Thoracic aorta (tissue), 2 donors: Measurements from ENCODE around the gene ATP6V0A4. TPM values are rescaled to one million over a fixed set of nuclear protein-coding genes. Genes with fewer than 3 reads are reported as not detected.

Source experiments
- ATAC-seq: fragments of 150-250 bp; one replicate; pipeline ENCODE4 v1.8.0; 2017; ENCODE audit warnings: low read depth; ENCODE audit not compliant: insufficient number of reproducible peaks, low FRiP score
- DNase-seq: peaks from one replicate; pipeline ENCODE4 v3.0.0-alpha.2; 2020; ENCODE audit warnings: low spot score
- H3K27ac ChIP-seq, 2 donors: fragments of 200-600 bp; sonication (generic); 1 replicate in 1 of 2; 2 replicates in 1 of 2; pipeline ENCODE4 v1.5.1; 2016; ENCODE audit warnings: mild to moderate bottlenecking in 2 of 2, moderate library complexity in 2 of 2
- H3K27me3 ChIP-seq: fragments of 200-600 bp; sonication (generic); replicated peaks from 2 replicates; pipeline ENCODE4 v1.6.0; 2016; ENCODE audit warnings: mild to moderate bottlenecking; ENCODE audit not compliant: insufficient read depth
- H3K36me3 ChIP-seq: fragments of 200-600 bp; sonication (generic); one replicate; pipeline ENCODE4 v1.5.1; 2016
- H3K4me1 ChIP-seq, 2 donors: fragments of 200-600 bp; sonication (generic); 1 replicate in 1 of 2; 2 replicates in 1 of 2; pipeline versions ENCODE4 v1.5.1 to v1.6.0; 2016; ENCODE audit warnings: low read depth in 2 of 2, mild to moderate bottlenecking in 1 of 2; ENCODE audit not compliant: control insufficient read depth in 1 of 2
- H3K4me3 ChIP-seq: fragments of 200-600 bp; sonication (generic); 2 replicates; pipeline ENCODE4 v1.5.1; 2016; ENCODE audit warnings: mild to moderate bottlenecking
- H3K9me3 ChIP-seq: fragments of 200-600 bp; sonication (generic); 2 replicates; pipeline ENCODE4 v1.5.1; 2016
- CTCF ChIP-seq: fragments of 200-600 bp; sonication (generic); IDR thresholded peaks from one replicate; pipeline ENCODE4 v1.5.1; 2019; ENCODE audit warnings: antibody characterized with exemption
- total RNA-seq, 2 donors: library from RNA; depleted of rRNA; stranded (reverse); fragments of >200 nt; gene quantifications; one replicate each; pipeline versions ENCODE4 v1.1.0 to v1.2.3, GENCODE V29; 2016

ATP6V0A4 gene
- total RNA-seq, 2 donors from 2014 or later, result not detected

- Histone ChIP-seq H3K27me3 (no peaks in the 10 kb centered on the region), H3K9me3 (no peaks in the 10 kb centered on the region), H3K4me1 (no peaks in the 10 kb centered on the region), H3K36me3 (no peaks in the 10 kb centered on the region), H3K27ac (no peak overlapping the region), H3K4me3 (no peak overlapping the region)
- no peak for DNase-seq
- no peak for TF ChIP-seq CTCF
- ATAC-seq, result no peak
These were observed 85.3 kb downstream of the ATP6V0A4 start for GRCh38 chr7:138712652-138713051.

- TF ChIP-seq CTCF, result no peak
These were observed 87.2 kb downstream of the ATP6V0A4 start for GRCh38 chr7:138710536-138711385.

GRCh38 chr7:138705167-138705566 lies 92.8 kb downstream of the ATP6V0A4 start:
- Histone ChIP-seq H3K27me3 (no peaks in the 10 kb centered on the region), H3K4me1 (no peaks in the 10 kb centered on the region), H3K27ac (no peak overlapping the region), H3K4me3 (no peak overlapping the region), H3K9me3 (no peaks in the 10 kb centered on the region), H3K36me3 (no peaks in the 10 kb centered on the region)
- ATAC-seq (no peak), DNase-seq (no peak)
- TF ChIP-seq CTCF, result no peak

More at GRCh38 chr7:138710536-138711385, 87.2 kb downstream of the ATP6V0A4 start:
- DNase-seq (no peak), ATAC-seq (no peak)
- no peaks in the 10 kb centered on the region for H3K27me3 ChIP-seq
- H3K4me3 ChIP-seq, result no peak overlapping the region
- H3K36me3 ChIP-seq, result no peaks in the 10 kb centered on the region
- H3K4me1 ChIP-seq, result no peaks in the 10 kb centered on the region
- H3K9me3 ChIP-seq, result no peaks in the 10 kb centered on the region
- no peak overlapping the region for H3K27ac ChIP-seq

- Histone ChIP-seq H3K36me3 (no peaks in the 10 kb centered on the region), H3K27me3 (no peaks in the 10 kb centered on the region), H3K27ac (no peak overlapping the region), H3K4me1 (no peaks in the 10 kb centered on the region), H3K4me3 (no peak overlapping the region), H3K9me3 (no peaks in the 10 kb centered on the region)
- DNase-seq (no peak), ATAC-seq (no peak)
- no peak for TF ChIP-seq CTCF
These were observed 96.5 kb downstream of the ATP6V0A4 start for GRCh38 chr7:138701537-138701923.

GRCh38 chr7:138700857-138701536 lies 97.0 kb downstream of the ATP6V0A4 start, which contains the start of gene SVOPL:
TSS of gene SVOPL (minus strand) at chr7:138701362. CDS start at chr7:138679045, 22,317 bp downstream.
- Histone ChIP-seq H3K27me3 (no peaks in the 10 kb centered on the region), H3K4me3 (no peak within 1 kb of the TSS), H3K9me3 (no peaks in the 10 kb centered on the region), H3K4me1 (no peaks in the 10 kb centered on the region), H3K27ac (no peak within 1 kb of the TSS), H3K36me3 (no peaks in the 10 kb centered on the region)
- DNase-seq (no peak), ATAC-seq (no peak)
- TF ChIP-seq CTCF, result no peak
